Stimulated activated naive CD4-positive, alpha-beta T cell (primary cell): ENCODE data around the gene TRERF1.
"Not testable (repeated sequence)": the region's sequence is repeated elsewhere in the genome, so short reads cannot be mapped to it uniquely, and the experiment has no call there.

Source experiments
- DNase-seq, 6 experiments: peaks; one replicate each; lab custom pipeline; 2025; lab: John Stamatoyannopoulos, UW

TRERF1 gene

DNA sequence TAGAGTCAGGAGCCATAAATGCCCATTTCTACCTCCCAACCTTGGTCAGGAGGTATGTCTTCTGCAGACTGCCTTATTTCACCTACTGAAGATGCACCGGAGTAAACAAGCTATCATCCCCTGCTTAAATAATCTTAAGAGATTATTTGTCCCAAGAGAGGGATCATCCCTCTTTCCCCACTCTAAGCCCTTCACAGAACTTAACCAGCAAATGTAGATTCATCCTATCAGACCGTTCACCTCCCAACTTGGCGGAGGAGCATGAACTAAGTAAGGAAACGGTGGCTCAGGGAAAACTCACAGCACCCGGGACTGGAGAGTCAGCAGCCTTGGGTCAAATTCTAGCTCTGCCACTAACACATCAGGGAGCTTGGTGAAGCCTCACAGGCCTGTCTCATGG lies 115.3 kb downstream of the TRERF1 start:
- no peak for DNase-seq

- DNase-seq: no peak
These were observed 115.8 kb downstream of the TRERF1 start for GRCh38 chr6:42335896-42336295.

GRCh38 chr6:42334870-42335269 lies 116.9 kb downstream of the TRERF1 start:
- DNase-seq: no peak

GRCh38 chr6:42333612-42334011 lies 118.1 kb downstream of the TRERF1 start:
- DNase-seq: no peak

- no peak for DNase-seq
These were observed 118.8 kb downstream of the TRERF1 start for GRCh38 chr6:42332916-42333315.

DNA sequence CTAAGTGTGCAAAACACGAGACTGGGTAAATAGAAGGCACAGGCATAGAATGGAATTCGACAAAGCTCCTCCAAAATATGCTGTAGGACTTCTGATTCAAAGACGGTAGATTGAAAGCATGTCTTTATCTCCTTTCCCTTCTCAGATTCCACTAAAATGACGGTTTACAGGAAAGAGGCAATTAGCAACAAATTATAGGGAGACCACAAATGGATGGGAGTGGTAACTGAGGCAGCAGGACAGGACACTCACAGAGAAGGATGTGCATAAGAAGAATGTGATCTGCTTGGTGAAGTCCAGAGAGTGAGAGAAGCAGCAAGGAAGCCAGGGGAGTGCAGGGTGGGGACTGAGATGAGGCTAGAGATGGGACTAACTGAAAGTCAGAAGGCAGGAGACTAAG lies 120.7 kb downstream of the TRERF1 start:
- no peak for DNase-seq

- DNase-seq: no peak
These were observed 125.5 kb downstream of the TRERF1 start for GRCh38 chr6:42326248-42326647.

DNA sequence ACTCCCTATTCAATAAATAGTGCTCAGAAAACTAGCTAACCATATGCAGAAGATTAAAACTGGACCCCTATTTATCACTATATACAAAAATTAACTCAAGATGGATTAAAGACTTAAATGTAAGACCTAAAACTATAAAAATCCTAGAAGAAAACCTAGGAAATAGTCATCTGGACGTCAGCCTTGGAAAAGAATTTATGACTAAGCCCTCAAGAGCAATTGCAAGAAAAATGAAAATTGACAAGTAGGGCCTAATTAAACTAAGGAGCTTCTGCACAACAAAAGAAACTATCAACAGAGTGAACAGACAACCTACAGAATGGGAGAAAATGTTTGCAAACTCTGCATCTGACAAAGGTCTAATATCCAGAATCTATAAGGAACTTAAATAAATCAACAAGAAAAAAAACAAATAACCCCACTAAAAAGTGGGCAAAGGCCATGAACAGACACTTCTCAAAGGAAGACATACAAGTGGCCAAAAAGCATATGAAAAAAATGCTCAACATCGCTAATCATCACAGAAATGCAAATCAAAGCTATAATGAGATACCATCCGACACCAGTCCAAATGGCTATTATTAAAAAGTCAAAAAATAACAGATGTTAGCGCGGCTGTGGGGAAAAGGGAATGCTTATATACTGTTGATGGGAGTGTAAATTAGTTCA lies 126.9 kb downstream of the TRERF1 start:
- not testable (repeated sequence) for DNase-seq

GRCh38 chr6:42322676-42323075 lies 129.1 kb downstream of the TRERF1 start:
- no peak for DNase-seq

GRCh38 chr6:42321976-42322375 lies 129.8 kb downstream of the TRERF1 start:
- DNase-seq: peak in 2 of 6 experiments; percentile 14 to 19

- no peak for DNase-seq
These were observed 131.0 kb downstream of the TRERF1 start for GRCh38 chr6:42320762-42321161.

- DNase-seq: no peak
These were observed 133.2 kb downstream of the TRERF1 start for GRCh38 chr6:42318480-42318879.

- DNase-seq: no peak
These were observed 134.7 kb downstream of the TRERF1 start for GRCh38 chr6:42316981-42317380.

- no peak for DNase-seq
These were observed 135.4 kb downstream of the TRERF1 start for GRCh38 chr6:42315991-42316970.

DNA sequence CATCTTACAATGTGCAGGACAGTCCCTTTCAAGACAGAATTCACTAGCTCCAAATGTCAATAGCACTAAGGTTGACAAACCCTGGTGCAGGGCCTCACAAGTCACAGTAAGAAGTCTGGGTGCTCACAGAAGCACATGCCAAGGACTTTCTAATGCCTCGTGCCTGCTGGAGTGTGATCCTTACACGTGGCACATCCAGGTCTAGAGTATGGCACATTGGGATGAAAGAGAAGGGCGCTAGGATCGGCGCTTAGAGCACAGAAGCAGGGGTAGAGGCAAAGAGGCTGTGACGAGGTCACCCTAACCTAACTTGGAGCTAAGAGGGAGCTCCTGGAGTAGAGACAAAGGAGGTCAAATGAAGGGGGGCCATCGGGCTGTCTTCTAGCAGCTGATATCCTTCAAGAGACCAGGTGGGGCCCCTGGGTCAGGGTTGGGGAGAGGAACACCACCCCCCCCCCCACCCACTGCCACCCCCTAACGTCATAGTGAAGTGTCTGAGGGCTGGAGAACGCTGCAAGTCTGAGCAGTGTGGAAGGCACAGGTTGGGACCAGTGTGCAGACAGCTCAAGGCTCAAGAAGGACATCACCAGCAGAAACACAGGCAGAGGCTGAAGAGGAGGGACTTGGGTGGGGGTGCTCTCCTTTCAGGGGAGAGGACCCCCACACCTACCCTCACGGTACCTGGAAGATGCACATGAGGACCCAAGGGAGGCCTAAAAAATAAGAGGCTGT lies 136.3 kb downstream of the TRERF1 start:
- DNase-seq: no peak

DNA sequence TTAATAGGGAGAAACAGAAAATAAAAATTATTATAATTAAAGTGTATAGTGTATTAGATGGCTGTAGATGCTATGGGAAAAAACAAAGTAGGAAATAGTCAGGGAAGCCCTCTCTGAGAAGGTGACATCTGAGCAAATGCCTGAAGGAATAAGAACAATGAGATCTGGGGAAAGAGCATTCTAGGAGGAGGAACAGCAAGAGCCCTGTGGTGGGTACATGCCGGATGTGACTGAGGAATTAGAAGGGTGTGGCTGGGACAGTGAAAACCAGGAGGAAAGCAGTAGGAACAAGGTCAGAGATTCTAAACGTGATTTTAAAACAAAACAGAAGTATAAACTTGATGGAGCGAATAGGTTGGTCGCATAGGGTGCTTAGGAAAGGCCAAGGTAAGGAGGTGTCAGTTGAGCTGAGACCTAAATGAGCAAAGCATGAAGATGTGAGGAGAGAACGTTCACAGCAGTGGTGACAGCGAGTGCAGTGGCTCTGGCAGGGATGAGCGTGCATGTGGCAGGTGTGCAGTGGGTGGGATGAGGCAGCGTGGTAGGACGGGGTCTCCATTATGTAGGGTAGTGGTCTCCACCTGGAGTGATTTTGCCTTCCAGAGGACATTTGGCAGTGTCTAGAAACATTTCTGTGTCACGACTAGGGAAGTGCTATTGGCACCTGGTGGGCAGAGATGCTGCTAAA lies 137.0 kb downstream of the TRERF1 start:
- no peak for DNase-seq

DNA sequence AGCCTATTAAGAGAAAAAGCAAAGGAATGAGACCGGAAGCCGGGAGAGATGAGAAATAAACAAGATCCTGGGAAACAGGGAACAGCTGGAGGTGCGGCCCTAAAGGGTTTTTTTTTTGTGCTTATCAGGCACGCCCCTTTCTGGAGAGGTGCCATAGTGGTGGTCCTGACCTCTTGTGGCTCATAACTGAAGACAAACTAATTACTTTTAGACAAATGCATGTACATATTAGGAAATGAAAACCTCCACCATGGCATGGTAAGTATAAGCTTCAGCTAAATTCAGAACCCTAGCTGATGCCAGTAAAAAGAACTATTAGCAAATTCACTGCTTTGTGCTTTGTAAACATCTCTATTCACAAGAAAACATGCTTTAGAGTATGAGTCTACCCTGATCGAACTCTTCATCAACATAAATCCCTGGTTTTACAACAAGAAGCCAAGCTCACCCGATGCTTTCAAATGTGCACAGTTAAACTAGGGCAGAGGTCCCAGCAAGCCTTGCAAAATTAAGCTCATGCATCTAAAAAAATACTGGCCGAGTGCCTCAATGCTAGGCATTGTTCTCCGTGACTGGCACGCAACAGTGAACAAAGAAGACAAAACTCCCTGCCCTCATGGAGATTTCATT lies 137.7 kb downstream of the TRERF1 start:
- no peak for DNase-seq

DNA sequence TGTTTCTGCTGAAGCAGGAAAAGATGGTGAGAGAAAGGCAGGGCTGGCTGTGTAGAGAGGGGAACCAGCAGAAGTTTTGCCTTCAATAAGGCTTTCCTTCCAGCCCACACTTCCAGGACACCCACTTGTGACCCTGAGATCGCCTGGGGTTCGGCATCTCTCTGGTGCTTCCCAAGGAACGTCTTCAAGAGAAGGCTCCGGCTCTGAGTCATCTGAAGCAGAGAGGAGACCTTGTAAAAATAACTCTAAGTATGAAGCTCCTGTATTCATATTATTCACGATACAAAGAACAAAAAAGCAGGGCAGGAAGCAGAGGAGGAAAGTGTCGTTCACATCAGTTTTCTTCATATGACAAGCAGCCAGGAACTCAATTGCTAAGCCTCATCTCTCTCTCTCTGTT lies 138.7 kb downstream of the TRERF1 start:
- DNase-seq: no peak

- DNase-seq: no peak
These were observed 144.6 kb downstream of the TRERF1 start for GRCh38 chr6:42307141-42307470.

DNA sequence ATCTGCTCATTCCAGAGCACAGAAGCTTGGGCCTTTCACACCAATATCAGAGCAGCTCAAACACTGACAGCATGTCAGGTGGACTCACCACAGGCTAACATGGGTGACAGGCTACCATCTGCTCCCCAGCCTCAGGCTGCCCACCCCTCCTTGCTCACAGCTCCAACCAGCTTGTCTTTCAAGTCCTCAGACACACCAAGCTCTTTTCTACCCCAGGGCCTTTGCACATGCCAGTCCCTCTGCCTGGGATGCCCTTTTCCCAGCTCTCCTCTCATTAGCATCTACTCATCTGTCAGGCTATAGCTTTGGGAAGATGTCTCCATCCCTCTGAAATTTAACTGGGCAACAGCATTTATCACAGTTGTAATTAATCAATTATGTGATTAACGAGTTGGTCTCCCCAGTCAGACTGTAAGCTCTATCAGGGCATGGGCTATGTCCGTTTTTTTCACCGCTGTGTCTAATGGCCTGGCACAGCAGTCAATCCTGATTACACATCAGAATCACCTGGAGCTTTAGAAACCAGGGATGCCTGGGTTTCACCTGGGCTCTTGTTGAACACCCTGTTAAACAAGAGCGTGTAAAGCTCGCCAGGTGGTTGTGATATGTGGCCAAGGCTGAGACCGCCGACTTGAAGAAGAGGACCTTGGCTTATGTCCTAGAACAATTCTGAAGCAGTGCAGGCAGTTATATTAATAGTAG lies 145.1 kb downstream of the TRERF1 start:
- no peak for DNase-seq
